GM18502 (cell line): Measurements from ENCODE around the gene GALNT17.
"Not testable (repeated sequence)": the region's sequence is repeated elsewhere in the genome, so short reads cannot be mapped to it uniquely, and the experiment has no call there.

Experiments
- ATAC-seq: cut with Tn5 transposase; IDR thresholded peaks from one replicate; pipeline ENCODE4 v1.9.1; 2021; ENCODE audit warnings: mild to moderate bottlenecking; ENCODE audit not compliant: unreplicated experiment, poor library complexity

The GALNT17 gene

DNA sequence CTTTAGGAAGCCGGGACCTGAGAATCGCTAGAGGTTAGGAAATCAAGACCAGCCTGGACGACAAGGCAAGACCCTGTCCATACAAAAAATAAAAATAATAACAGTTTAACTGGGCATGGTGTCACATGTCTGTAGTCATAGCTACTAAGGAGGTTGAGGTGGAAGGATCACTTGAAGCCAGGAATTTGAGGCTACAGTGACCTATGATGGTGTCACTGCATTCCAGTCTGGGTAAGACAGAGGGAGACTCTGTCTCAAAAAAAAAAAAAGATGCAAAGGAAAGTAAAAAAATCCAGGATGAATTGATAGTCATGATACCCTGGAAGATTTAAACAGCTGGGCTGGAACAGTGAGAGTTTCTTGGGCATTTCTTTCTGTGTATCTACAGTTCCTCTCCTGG is 463.2 kb downstream of the GALNT17 start:
- no peak for ATAC-seq

DNA sequence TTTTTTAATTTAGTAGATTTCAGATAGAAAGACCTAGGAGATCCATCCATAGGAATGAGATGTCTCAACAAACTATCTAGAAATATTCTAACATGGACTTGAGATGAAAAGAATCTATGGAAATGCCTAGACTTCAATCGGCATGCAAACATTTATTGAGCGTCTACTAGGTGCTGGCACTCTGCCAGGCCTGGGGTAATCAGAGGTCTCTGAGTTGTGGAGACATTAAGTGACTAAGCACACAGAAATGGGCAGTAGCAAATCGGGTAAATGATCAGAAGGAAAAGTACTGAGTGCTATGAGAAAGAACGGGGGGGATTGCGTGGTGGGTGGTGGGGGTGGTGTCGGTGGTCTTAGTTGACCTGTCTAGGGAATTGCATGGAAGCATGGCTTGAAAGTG is 466.6 kb downstream of the GALNT17 start:
- no peak for ATAC-seq

DNA sequence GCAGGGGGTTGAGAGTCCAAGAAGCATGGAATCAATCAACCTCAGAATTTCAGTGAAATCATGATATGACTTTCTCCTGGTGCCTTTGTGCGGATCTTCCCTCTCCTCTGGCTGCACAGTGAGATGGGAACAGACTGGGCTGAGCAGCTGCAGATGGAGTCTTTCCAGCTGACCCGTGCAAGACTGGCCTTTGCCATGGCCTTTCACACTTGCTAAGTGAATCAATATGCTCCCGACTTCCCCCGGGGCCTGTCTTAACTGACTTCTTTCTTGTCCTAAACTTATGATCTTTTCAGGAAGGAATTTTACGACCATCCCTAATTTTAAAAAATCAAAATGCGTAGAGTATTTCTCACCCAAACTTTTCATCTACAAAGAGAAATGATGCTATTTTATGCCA is 469.9 kb downstream of the GALNT17 start:
- ATAC-seq, result no peak

DNA sequence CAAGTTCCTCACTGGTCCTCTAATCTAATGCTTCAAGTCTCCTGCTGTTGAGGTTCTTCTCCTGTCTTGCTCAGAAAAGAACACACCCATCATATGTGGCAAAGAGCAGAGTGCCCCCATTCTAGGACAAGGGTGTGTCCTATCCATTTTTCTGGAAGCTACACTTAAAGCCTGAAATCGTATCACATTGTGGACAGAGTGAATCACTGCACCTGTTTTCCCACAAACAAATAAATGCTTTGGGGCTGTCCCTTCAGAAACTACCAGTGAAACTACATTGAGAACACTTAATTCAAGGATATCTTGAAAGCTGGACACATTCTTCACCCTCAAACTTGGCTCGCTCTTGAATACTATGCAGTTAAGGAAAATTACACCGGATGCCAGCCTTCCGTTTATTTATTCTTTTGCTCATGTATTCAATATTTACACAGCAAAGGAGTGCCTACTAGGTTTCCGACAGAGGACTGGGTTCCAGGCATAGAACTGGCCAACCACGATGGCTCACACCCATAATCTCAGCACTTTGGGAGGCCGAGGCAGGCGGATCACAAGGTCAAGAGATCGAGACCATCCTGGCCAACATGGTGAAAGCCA is 473.0 kb downstream of the GALNT17 start:
- ATAC-seq, result no peak

DNA sequence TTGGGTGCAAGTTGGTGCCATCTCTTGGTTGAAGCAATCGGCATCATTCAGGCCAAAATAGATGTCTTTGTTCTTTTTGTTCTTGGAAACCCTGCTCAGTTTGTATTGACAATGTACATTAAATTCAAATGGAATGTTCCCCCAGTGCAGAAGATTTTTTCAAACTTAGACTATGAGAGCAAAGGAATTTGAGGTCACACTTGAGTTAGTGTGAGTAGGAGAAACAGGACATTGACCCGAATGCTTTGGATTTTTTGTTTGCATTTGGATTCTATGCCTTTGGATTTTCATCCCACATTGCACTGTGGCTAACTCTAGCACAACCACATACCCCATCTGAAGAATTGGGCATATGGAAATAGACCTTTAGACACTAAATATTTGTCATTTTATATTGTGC is 480.0 kb downstream of the GALNT17 start:
- no peak for ATAC-seq

DNA sequence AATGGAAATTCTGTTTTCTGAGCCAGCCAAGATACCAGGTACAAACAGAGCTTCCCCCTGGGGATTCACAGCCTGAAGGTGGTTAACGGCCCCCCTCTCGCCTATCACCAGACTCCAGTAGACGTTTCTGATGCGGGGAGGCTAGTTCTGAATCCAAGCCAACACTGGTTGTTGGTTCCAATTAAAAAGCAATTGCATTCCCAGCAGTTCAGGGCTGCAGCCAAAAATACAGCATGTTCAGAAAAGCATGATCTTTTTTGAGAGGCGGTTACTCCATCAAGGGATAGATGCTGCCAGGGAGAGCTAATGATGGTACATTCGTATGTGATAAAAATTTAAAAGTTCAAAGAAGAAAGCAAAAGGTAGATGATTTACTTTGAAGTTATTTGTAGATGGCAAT is 481.0 kb downstream of the GALNT17 start:
- ATAC-seq, result no peak

DNA sequence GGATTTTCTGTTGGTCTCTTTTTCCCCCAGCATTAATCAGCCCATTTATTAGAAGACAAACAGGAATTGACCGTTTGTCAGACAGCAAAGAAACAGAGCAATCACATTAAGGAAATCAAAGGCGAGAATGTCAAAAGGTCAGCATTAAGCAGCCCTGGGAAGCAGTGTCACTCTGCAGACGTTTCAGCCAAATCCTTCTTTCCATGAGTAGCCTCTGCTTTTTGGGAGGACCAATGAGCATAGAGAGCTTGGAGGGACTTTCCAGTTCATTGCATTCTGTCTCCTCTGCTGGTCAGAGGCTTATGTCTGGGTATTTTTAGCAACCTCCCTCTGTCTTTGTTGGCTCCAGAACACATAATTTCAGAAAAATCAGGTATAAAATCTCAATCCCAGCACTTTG is 481.4 kb downstream of the GALNT17 start:
- ATAC-seq, result no peak

DNA sequence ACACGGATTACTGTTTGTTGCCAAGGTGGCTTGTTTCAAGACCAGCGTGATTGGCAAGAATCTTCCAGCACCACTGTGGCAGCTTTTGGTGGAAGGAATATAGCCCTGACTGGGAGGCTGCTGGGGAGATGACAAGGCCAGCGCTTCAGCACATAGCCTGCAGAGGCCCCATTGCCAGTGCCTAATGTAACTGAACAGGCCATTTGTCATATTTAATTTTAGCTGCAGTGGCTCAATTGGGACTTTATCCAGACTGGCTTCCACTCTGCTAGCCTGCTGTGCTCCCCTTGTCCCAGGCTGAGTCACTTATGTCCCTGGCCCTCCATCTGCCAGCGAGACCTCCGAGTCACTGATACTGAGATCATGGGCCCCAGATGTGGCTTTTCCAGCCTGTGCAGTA is 483.1 kb downstream of the GALNT17 start:
- no peak for ATAC-seq

DNA sequence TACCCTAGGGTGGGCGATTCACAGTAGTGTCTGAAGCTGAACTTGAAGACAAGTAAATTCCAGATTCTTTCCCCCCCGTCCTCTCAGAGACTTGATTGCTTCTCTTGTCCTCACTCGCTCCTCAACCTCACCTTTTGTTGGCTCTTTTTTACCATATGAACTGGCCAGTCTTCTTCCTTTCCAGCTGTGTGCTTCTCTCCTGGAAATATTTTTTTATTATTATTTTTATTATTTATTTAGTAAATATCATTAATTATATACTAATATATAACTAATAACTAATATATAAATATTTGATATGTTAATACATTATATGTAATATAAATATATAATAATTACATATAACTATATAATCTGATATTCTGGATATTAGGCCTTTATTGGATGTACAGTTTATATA is 484.3 kb downstream of the GALNT17 start:
- ATAC-seq, result no peak

DNA sequence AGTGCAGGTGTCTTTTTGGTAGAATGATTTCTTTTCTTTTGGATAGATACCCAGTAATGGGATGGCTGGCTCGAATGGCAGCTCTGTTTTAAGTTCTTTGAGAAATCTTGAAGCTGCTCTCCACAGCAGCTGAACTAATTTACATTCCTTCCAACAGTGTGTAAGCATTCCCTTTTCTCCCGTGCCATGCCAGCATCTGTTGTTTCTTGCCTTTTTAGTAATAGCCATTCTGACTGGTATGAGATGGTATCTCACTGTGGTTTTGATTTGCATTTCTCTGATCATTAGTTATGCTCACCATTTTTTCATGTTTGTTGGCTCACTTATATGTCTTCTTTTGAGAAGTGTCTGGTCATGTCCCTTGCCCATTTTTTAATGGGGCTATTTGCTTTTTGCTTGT is 486.3 kb downstream of the GALNT17 start:
- ATAC-seq, result no peak

DNA sequence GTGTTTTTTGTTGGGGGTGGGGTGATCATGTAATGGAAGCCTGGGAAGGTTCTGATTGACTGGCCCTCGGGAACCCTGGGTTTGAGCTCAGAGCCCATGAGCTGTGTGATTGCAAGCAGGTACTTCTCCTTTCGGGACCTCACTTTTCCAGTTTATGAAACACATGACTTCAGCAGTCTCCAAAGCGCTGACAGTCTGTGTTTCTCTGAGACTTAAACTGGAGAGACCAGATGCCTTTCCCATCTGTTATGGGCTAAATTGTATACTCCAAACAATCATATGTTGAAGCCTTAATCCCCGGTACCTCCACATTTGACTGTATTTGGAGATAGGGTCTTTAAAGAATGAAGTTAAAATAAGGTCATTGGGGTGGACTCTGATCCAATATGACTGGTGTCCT is 493.6 kb downstream of the GALNT17 start:
- ATAC-seq, result no peak

DNA sequence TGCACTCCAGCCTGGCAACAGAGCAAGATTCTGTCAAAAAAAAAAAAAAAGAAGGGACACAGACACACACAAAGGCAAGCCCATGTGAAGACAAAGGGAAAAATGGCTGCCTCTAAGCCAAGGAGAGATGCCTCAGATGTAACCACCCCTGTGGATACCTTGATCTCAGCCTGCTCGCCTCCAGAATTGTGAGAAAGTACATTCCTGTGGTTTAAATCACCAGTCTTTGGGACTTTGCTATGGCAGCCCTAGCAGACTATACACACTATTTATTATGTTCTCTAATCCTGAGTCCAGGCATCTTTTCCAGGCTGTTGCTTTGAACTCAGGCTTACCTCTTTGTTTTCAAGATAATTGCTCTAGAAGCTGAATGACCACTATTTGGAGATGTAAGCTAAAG is 494.3 kb downstream of the GALNT17 start:
- ATAC-seq, result no peak

DNA sequence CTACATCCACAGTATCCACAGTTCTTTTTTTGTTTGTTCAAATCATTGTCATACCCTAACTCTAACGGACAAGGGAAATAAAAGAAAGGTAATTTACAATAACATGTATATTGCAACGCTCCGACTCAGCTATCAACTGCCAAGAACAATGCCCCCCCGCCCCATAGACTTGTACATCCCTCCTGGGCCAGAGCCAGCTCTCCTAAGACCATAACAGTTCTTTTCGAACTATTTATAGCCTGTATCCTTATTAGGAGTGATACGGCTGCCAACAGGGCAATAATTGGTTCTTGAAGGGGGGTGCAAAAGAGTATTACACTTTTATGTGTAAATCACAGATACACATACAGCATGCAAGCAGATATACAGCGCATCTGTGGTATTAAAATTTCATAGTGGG is 495.7 kb downstream of the GALNT17 start:
- no peak for ATAC-seq

DNA sequence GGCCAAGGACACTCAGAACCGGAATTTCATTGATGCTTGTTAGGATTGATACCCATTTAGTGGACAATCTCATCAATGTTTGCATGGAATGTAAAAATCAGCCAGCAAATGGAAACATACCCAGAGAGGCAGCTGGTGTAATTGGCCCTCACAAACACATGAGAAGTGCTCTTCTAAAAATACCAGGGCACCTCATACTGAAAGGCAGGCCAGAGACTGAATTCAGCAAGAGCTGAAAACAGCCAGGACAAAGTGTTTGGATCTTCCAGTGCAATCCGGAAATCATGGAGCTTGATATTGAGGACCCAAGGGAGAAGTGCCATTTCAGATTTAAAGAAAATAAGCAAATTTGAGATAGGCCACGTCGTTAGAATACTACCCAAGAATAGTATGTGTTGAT is 498.6 kb downstream of the GALNT17 start:
- no peak for ATAC-seq

DNA sequence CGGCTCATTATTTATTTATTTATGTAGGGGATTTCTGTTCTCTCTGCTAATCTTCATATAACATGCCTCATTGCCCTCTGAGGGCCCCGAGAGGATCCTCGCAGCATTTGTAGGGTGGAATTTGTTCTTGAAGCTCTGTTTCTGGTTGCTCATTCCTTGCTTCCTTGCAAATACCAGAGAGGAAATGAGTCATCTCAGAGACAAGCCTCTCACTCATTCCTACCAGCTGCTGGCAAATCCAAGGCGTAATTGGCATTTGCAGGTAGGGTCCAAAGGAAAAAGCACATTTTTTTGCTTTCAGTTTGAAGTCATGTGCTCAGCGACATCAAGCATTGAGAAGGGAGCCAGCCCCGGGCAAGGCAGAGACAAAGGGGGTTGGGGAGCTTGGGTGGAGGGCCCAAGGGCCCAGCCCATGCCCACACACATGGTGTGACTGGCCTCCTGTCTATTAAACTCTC is 501.6 kb downstream of the GALNT17 start:
- no peak for ATAC-seq

DNA sequence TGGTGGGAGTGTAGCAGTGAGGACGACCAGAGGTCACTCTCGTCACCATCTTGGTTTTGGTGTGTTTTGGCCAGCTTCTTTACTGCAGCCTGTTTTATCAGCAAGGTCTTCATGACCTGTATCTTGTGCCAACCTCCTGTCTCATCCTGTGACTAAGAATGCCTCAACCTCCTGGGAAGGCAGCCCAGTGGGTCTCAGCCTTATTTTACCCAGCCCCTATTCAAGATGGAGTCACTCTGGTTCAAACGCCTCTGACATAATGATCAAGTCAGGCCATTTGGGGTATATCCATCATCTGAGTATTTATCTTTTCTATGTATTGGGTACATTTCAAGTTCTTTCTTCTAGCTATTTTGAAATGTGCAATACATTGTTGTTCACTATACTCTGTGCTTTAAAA is 503.9 kb downstream of the GALNT17 start:
- not testable (repeated sequence) for ATAC-seq

DNA sequence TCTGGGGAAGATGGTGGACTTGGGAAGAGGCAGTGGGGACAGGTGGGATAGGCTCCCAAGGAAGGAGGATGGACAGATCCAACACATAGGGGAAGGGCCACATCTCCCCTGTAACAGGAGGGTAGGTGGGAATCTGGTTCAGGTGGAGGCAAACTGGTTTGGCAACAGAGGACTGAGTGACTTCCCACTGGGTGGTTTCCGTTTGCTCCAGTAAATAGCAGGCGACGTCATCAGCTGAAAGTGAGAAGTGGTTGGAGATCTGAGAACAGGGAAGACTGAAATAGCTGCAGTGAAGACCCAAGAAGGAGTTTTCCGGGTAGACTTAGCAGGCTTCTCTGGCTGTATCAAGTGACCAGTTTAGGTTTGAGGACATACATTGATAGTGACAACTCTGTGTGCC is 504.4 kb downstream of the GALNT17 start:
- no peak for ATAC-seq

DNA sequence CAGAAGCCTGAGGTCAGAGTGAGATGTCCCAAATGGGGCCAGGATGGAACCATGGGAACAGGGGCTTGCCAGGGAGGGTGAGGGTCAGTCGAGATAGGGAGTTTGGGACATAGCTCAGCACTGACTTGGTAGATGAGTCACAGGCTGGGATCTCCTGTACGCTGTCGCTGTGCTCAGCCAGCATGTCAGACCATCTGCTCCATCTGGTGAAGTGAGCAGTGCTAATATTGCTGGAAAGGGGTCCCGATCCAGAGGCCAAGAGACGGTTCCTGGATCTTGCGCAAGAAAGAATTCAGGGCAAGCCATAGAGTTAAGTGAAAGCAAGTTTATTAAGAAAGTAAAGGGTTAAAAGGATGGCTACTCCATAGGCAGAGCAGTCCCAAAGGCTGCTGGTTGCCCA is 505.6 kb downstream of the GALNT17 start:
- no peak for ATAC-seq

DNA sequence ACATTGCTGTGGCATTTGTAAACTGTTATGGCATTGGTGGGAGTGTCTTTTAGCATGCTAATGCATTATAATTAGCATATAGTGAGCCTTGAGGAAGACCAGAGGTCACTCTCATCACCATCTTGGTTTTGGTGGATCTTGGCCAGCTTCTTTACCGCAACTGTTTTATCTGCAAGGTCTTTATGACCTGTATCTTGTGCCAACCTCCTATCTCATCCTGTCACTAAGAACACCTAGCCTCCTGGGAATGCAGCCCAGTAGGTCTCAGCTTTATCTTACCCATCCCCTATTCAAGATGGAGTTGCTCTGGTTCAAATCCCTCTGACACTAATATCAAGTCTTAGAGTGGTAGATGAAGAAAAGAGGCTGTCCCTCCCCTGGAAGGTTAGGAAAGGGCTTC is 506.2 kb downstream of the GALNT17 start:
- ATAC-seq, result no peak

DNA sequence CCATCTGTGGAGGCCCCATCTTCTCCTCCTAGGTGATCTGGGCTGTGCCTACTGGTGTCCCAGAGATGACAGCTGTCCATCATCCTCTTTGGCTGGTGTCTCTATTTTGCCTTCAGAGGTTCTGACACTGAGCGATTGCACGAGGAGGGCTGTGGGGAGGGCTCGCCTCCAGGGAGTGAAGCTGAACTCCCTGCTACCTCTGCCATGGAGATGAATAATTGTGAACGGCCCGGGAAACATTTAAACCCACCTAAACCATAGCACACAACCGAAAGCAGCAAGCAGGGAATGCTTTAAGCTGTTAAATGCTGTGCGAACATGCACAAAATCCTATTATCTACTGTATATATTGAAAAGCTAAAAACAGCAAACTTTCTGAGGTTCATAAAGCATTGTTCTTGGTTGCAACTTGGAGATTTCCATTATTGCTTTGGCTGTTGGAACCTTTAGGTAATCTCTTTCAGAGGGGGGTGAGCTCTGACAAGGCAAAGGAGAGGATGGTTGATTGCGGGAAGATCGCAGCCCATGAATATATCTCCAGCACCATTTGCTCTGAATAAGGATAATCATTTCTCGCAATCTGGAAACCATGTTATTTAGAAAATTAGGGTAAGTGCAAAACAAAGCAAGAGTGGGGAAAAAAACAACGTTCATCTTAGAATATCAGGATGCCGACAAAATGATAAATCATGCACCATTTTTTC is 507.6 kb downstream of the GALNT17 start:
- ATAC-seq, result no peak

DNA sequence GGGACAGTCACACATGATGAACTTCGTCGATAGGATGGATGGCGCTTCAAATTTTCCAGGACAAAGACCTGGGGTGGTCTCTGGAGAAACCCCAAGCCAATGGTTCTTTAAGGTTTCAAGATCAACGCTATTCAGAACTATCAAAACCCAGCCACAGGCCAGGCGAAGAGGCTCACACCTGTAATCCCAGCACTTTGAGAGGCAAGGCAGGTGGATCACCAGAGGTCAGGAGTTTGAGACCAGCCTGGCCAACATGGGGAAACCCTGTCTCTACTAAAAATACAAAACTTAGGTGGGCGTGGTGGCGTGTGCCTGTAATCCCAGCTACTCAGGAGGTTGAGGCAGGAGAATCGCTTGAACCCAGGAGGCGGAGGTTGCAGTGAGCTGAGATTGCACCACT is 511.1 kb downstream of the GALNT17 start:
- not testable (repeated sequence) for ATAC-seq

DNA sequence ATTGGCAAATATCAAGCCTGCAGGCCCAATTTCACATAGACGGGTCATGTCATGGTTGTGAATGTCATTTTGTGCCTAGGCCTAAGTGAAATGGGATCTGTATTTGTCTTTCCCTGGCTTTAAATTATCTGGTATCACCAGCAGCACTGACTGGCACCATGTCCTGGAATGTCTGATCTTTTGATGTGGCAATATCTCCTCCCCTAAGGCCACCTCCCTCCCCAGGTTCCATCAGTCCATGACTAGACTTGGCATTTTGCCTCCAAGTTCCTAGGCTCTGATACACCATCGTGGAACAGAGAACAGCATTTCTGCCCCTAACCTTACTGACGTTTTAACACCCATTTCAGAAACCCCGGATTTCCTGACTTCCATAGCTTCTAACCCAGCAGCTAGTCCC is 513.9 kb downstream of the GALNT17 start:
- no peak for ATAC-seq
